GM12878 (cell line): Measurements from ENCODE around the gene NHEJ1. TPM values are rescaled to one million over a fixed set of nuclear protein-coding genes. Genes with fewer than 3 reads are reported as not detected.

Experiments
- ATAC-seq: fragments of 200-7000 bp; cut with Tn5 transposase; 3 replicates; pipeline ENCODE4 v1.9.1; 2020; ENCODE audit warnings: mild to moderate bottlenecking, moderate library complexity
- BruUV-seq: library from RNA; stranded (reverse); fragments of 400-500 nt; replicated peaks from 2 replicates; lab custom pipeline; 2021; lab: Mats Ljungman, UMichigan
- CTCF ChIA-PET: fragments of 300-600 bp; sonication (Branson Sonifier 250); formaldehyde crosslinking; extraction: SDS; loops from one replicate; lab custom pipeline; 2021; ENCODE audit warnings: inconsistent platforms; lab: Yijun Ruan, JAX
- POLR2A ChIA-PET: fragments of 350-600 bp; formaldehyde crosslinking; extraction: SDS; loops from one replicate; lab custom pipeline; 2021; ENCODE audit warnings: inconsistent platforms; lab: Charles Lee
- RAD21 ChIA-PET: fragments of 300-600 bp; sonication (Branson Sonifier 250); formaldehyde crosslinking; loops from one replicate; lab custom pipeline; 2023; ENCODE audit warnings: antibody characterized with exemption; ENCODE audit not compliant: unreplicated experiment; lab: Charles Lee
- SMC1A ChIA-PET: fragments of 300-600 bp; sonication (Branson Sonifier 250); formaldehyde crosslinking; loops from one replicate; lab custom pipeline; 2023; ENCODE audit not compliant: unreplicated experiment, uncharacterized antibody; lab: Charles Lee
- DNase-seq: peaks from one replicate; pipeline ENCODE4 v3.0.0-alpha.2; 2011; ENCODE audit warnings: low read depth, low spot score
- FAIRE-seq: peaks from 3 replicates; lab custom pipeline; 2011; peaks lifted over from hg19 to GRCh38; lab: Jason Lieb, UNC
- H2AFZ ChIP-seq: 2 replicates; pipeline ENCODE4 v1.6.0; 2011; ENCODE audit warnings: low read depth, low read length, control low read depth; ENCODE audit not compliant: control insufficient read depth
- H3K27ac ChIP-seq: 2 replicates; pipeline ENCODE4 v1.5.1; 2011; ENCODE audit warnings: control low read depth; ENCODE audit not compliant: control insufficient read depth, insufficient read depth
- H3K27me3 ChIP-seq, 2 experiments: replicated peaks in 1 of 2; 2 replicates each; pipeline versions ENCODE4 v1.6.0 to v1.6.1; 2011; ENCODE audit warnings: low read length in 1 of 2; ENCODE audit not compliant: control insufficient read depth in 2 of 2, insufficient read depth in 2 of 2
- H3K36me3 ChIP-seq, 2 experiments: 2 replicates each; pipeline ENCODE4 v1.5.1; 2011; ENCODE audit warnings: low read length in 1 of 2; ENCODE audit not compliant: control insufficient read depth in 2 of 2, insufficient read depth in 2 of 2
- H3K4me1 ChIP-seq: 2 replicates; pipeline ENCODE4 v1.6.1; 2011; ENCODE audit warnings: mild to moderate bottlenecking, low read length, moderate library complexity, mixed read lengths; ENCODE audit not compliant: control insufficient read depth, insufficient read depth
- H3K4me2 ChIP-seq: 2 replicates; pipeline ENCODE4 v1.6.0; 2011; ENCODE audit warnings: control low read depth; ENCODE audit not compliant: control insufficient read depth, insufficient read depth
- H3K4me3 ChIP-seq: fragments of 200-600 bp; sonication (generic); 2 replicates; pipeline ENCODE4 v1.5.1; 2016
- H3K79me2 ChIP-seq: 2 replicates; pipeline ENCODE4 v1.6.0; 2011; ENCODE audit warnings: low read length; ENCODE audit not compliant: control insufficient read depth, insufficient read depth
- H3K9ac ChIP-seq: 2 replicates; pipeline ENCODE4 v1.8.0; 2011; ENCODE audit warnings: low read length, control low read depth, mixed read lengths; ENCODE audit not compliant: control insufficient read depth, insufficient read depth
- H3K9me3 ChIP-seq: replicated peaks from 3 replicates; pipeline ENCODE4 v1.5.1; 2011; ENCODE audit warnings: mild to moderate bottlenecking, low read length; ENCODE audit not compliant: control insufficient read depth, insufficient read depth
- H4K20me1 ChIP-seq: 2 replicates; pipeline ENCODE4 v1.6.0; 2011; ENCODE audit not compliant: control insufficient read depth, insufficient read depth
- ATF2 ChIP-seq: IDR thresholded peaks from 2 replicates; pipeline ENCODE4 v1.6.1; 2012; ENCODE audit warnings: low read length, inconsistent platforms
- CREB1 ChIP-seq: IDR thresholded peaks from 2 replicates; pipeline ENCODE4 v1.6.1; 2012; ENCODE audit warnings: low read depth, mild to moderate bottlenecking, inconsistent platforms
- POLR2AphosphoS2 ChIP-seq: IDR thresholded peaks from 2 replicates; pipeline ENCODE4 v1.6.1; 2011; ENCODE audit warnings: low read depth, mild to moderate bottlenecking, low read length, improper control_type of control experiment, moderate library complexity
- RB1 ChIP-seq: fragments of 450-650 bp; formaldehyde crosslinking; IDR thresholded peaks from 2 replicates; pipeline ENCODE4 v1.6.1; 2017; ENCODE audit warnings: mild to moderate bottlenecking, borderline replicate concordance
- REST ChIP-seq: IDR thresholded peaks from 2 replicates; pipeline ENCODE4 v1.6.1; 2012; ENCODE audit warnings: mild to moderate bottlenecking, low read depth, low read length
- SREBF1 ChIP-seq: IDR thresholded peaks from 2 replicates; pipeline ENCODE4 v1.6.1; 2012; ENCODE audit warnings: mild to moderate bottlenecking, low read length
- TBL1XR1 ChIP-seq: IDR thresholded peaks from 2 replicates; pipeline ENCODE4 v1.6.1; 2012; ENCODE audit warnings: low read depth, low read length, improper control_type of control experiment
- USF2 ChIP-seq: IDR thresholded peaks from 2 replicates; pipeline ENCODE4 v1.6.1; 2011; ENCODE audit warnings: low read depth, low read length, improper control_type of control experiment, borderline replicate concordance
- WGBS: methylation state at CpG from one replicate; pipeline ENCODE4 v1.1.6; 2016; ENCODE audit warnings: low lambda C conversion rate; ENCODE audit not compliant: insufficient replicate concordance, insufficient coverage; ENCODE audit errors: missing lambda C conversion rate; 5-methylcytosine and 5-hydroxymethylcytosine counted together
- in situ Hi-C: fragments of 300-500 bp; cut with MboI; formaldehyde crosslinking; loops from 9 replicates; pipeline ENCODE4 v1.14.3; 2018; ENCODE audit warnings: mixed read lengths
- intact Hi-C: fragments of 100-400 bp; cut with micrococcal nuclease; formaldehyde crosslinking; loops from one replicate; pipeline ENCODE4 v1.14.2; 2022; ENCODE audit not compliant: unreplicated experiment
- polyA plus RNA-seq, 11 experiments: library from polyadenylated mRNA; depleted of rRNA in 4 of 11; unstranded in 6 of 11; stranded (reverse) in 5 of 11; fragments of >200 nt; fragmentation: Nextera tagmentation in 4 of 11; fragmentation: Illumina TruSeq in 1 of 11; extraction: Ambion mirVana in 4 of 11; extraction: Trizol in 1 of 11; gene quantifications; 1 replicate in 1 of 11; 2 replicates in 10 of 11; pipeline versions ENCODE4 v1.2.1 to v1.2.3, GENCODE V29; 2011 to 2016; ENCODE audit warnings: inconsistent platforms in 2 of 11, missing spikeins in 2 of 11, low read depth in 1 of 11
- total RNA-seq, 4 experiments: library from RNA; depleted of rRNA in 3 of 4; stranded (reverse); fragments of >200 nt in 3 of 4; fragmentation: Illumina TruSeq in 1 of 4; extraction: Trizol in 1 of 4; gene quantifications; 2 replicates each; pipeline versions ENCODE4 v1.2.1 to v1.2.3, GENCODE V29; 2013 to 2021
- TF ChIP-seq, protein P1 (sequence below): fragments of 450-650 bp; IDR thresholded peaks from 2 replicates; pipeline ENCODE4 v1.6.1; 2017; ENCODE audit warnings: mild to moderate bottlenecking, moderate library complexity
- TF ChIP-seq, protein P2 (sequence below): fragments of 450-650 bp; conservative IDR thresholded peaks from 2 replicates; pipeline ENCODE4 v1.6.1; 2017; ENCODE audit warnings: mild to moderate bottlenecking, moderate library complexity

NHEJ1 gene
- total and polyA plus RNA-seq, 10 of the 15 experiments (the other 5 are each of a cell fraction or from before 2014, with no cell fraction given) = 11.8 to 20.2 (median 17.0) TPM

DNA sequence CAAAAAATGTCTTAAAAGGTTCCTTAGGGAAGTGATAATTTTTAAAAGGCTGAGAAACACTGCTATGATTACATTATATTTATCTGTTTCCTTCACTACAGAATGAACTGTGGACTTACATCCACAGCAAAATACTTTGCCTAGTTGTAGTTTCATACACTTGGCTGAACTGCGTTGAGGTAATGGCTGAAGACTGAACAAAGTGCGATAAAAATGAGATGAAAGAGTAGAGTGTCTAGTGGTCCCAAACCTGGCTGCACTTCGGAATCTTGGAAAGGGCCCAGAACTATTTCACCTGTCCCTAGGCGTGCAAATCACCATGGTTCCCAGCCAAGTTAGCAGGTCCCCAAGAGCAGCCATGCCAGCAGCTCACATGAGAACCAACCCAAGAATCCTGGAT lies 81.7 kb downstream of the NHEJ1 start (continued):
- TF ChIP-seq REST (no peak), CREB1 (no peak)

DNA sequence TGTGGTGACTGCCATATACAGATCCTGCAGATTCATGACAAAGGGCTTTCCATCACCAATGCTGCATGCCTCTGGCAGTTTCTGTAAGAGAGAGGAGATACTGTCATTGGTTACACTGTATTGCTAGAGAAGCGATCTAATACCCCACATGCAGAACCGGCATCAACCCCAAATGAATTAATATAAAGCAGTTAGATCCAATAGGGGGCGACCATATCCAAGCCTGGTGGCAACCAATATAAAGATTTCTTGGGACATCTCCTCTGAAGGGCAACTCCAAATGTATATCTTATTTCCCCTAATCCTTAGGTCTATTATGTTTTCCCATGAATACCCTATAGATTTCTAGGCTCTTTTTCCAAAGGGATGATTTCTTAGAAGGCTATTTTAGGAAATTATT lies 82.5 kb downstream of the NHEJ1 start:
- ChIA-PET CTCF (interaction anchor here (0.6 to 26.8 kb wide), 7 partner anchors 9 to 543 kb away, joined by 3 to 365 read pairs (median 4); no protein-coding TSS in a partner anchor), RAD21 (interaction anchor here (2.1 kb wide), 1 partner anchor 41 kb away, joined by 4 read pairs; no protein-coding TSS in a partner anchor), SMC1A (interaction anchor here (1.1 kb wide), 1 partner anchor 26 kb away, joined by 6 read pairs; no protein-coding TSS in a partner anchor), POLR2A (no interaction called here)
- DNase-seq = no peak
- Histone ChIP-seq H3K27ac (no peak overlapping the region), H3K4me3 (no peak overlapping the region), H3K4me2 (no peak overlapping the region), H3K79me2 (no peaks in the 10 kb centered on the region), H3K27me3 (no peaks in the 10 kb centered on the region), H3K4me1 (peaks cover 6% of the 10 kb centered on the region), H3K36me3 (peaks cover 0 to 5% of the 10 kb centered on the region in 2 experiments; a peak in 3 of 4 replicates), H3K9me3 (no peaks in the 10 kb centered on the region), H4K20me1 (no peaks in the 10 kb centered on the region), H3K9ac (no peak overlapping the region), H2AFZ (no peak overlapping the region)
- intact Hi-C loops = no loop called here
- FAIRE-seq = no peak
- 60% methylated on average over 3 of the region's 3 CpGs for WGBS
- in situ Hi-C loops = no loop called here
- no TSS peak for BruUV-seq
- ATAC-seq = no peak
- TF ChIP-seq TBL1XR1 = no peak
- TF ChIP-seq POLR2AphosphoS2 = no peak
- no peak for TF ChIP-seq ATF2
- no peak for TF ChIP-seq SREBF1
- no peak for TF ChIP-seq USF2
- TF ChIP-seq, protein P1, sequence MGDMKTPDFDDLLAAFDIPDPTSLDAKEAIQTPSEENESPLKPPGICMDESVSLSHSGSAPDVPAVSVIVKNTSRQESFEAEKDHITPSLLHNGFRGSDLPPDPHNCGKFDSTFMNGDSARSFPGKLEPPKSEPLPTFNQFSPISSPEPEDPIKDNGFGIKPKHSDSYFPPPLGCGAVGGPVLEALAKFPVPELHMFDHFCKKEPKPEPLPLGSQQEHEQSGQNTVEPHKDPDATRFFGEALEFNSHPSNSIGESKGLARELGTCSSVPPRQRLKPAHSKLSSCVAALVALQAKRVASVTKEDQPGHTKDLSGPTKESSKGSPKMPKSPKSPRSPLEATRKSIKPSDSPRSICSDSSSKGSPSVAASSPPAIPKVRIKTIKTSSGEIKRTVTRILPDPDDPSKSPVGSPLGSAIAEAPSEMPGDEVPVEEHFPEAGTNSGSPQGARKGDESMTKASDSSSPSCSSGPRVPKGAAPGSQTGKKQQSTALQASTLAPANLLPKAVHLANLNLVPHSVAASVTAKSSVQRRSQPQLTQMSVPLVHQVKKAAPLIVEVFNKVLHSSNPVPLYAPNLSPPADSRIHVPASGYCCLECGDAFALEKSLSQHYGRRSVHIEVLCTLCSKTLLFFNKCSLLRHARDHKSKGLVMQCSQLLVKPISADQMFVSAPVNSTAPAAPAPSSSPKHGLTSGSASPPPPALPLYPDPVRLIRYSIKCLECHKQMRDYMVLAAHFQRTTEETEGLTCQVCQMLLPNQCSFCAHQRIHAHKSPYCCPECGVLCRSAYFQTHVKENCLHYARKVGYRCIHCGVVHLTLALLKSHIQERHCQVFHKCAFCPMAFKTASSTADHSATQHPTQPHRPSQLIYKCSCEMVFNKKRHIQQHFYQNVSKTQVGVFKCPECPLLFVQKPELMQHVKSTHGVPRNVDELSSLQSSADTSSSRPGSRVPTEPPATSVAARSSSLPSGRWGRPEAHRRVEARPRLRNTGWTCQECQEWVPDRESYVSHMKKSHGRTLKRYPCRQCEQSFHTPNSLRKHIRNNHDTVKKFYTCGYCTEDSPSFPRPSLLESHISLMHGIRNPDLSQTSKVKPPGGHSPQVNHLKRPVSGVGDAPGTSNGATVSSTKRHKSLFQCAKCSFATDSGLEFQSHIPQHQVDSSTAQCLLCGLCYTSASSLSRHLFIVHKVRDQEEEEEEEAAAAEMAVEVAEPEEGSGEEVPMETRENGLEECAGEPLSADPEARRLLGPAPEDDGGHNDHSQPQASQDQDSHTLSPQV = no peak
- TF ChIP-seq, protein P2, sequence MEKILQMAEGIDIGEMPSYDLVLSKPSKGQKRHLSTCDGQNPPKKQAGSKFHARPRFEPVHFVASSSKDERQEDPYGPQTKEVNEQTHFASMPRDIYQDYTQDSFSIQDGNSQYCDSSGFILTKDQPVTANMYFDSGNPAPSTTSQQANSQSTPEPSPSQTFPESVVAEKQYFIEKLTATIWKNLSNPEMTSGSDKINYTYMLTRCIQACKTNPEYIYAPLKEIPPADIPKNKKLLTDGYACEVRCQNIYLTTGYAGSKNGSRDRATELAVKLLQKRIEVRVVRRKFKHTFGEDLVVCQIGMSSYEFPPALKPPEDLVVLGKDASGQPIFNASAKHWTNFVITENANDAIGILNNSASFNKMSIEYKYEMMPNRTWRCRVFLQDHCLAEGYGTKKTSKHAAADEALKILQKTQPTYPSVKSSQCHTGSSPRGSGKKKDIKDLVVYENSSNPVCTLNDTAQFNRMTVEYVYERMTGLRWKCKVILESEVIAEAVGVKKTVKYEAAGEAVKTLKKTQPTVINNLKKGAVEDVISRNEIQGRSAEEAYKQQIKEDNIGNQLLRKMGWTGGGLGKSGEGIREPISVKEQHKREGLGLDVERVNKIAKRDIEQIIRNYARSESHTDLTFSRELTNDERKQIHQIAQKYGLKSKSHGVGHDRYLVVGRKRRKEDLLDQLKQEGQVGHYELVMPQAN = no peak
- no peak for TF ChIP-seq RB1
